ENCODE results near the gene AHSA1. TPM values are rescaled to one million over a fixed set of nuclear protein-coding genes. Genes with fewer than 3 reads are reported as not detected.

The AHSA1 gene
- total and polyA plus RNA-seq, 2 of the 8 experiments (the other 6 are each of a cell fraction or from before 2014, with no cell fraction given), result 155 to 221 TPM

- TF ChIP-seq ATF2 (IDR thresholded peaks at IDR 0.05; ENCODE audit: low read length) (no peak), KDM1A (IDR thresholded peaks at IDR 0.05; ENCODE audit: borderline replicate concordance, low read length) (no peak)
These were observed 17.7 kb downstream of the AHSA1 start (continued) for GRCh38 chr14:77475432-77476115.

Measured in H1 (cell line).